OCI-LY3 (cell line): ENCODE data around the gene C1orf21.

Source experiments
- CTCF ChIP-seq: fragments of 200-600, 300-600 bp; sonication (generic); IDR thresholded peaks from 2 replicates; pipeline ENCODE4 v1.5.1; 2014; ENCODE audit warnings: antibody characterized with exemption, low read length, low read depth
- EZH2phosphoT487 ChIP-seq: fragments of 200-600 bp; shearing (Covaris generic); IDR thresholded peaks from 2 replicates; pipeline ENCODE4 v1.6.1; 2018; ENCODE audit warnings: antibody characterized with exemption, mixed run types, low read depth

DNA sequence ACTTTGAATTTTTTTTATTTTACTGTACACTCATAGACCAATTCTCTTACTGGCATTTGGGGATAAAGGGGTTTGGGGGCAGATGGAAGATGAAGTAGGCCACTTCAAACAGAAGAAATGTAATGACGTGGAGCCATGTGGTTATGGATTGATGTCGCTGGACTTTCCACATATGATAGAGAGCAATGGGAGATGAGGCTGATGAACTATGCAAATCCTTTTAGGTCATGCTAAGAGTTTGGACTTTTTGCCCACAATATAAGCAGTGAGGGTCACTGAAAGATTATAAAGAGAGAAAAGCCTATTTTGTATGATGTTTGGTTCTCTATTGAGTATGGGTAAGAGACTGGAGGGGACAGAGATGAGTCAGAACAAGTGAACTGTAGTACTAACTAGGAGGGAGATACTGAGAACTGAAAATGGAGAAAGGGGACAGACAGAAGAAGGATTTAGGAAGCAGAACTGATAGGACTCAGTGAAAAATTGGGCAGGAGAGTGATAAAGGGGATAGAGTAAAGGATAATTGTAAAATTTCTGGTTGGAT is 9.2 kb downstream of the C1orf21 start:
- TF ChIP-seq CTCF (no peak), EZH2phosphoT487 (no peak)
